Right lobe of liver (tissue), 6 donors: ENCODE data around the gene PRSS2. TPM values are rescaled to one million over a fixed set of nuclear protein-coding genes. Genes with fewer than 3 reads are reported as not detected.

Experiments
- ATAC-seq, 4 donors: fragments of 200-7000 bp; cut with Tn5 transposase; one replicate each; pipeline ENCODE4 v1.9.1; 2020; ENCODE audit warnings: mild to moderate bottlenecking in 4 of 4, moderate library complexity in 4 of 4
- DNase-seq, 3 donors: peaks; one replicate each; pipeline ENCODE4 v3.0.0-alpha.2; 2020
- H3K27ac ChIP-seq, 3 donors: fragments of 200-600 bp; one replicate each; pipeline ENCODE4 v1.8.0; 2022
- H3K27me3 ChIP-seq, 2 donors: fragments of 200-600 bp; one replicate each; pipeline ENCODE4 v1.8.0; 2022
- H3K36me3 ChIP-seq, 4 donors: fragments of 200-600 bp; sonication (generic) in 1 of 4; one replicate each; pipeline versions ENCODE4 v1.5.1 to v1.8.0; 2017 to 2022; ENCODE audit warnings: control low read depth in 1 of 4
- H3K4me1 ChIP-seq, 4 donors: fragments of 200-600 bp; sonication (generic) in 1 of 4; one replicate each; pipeline versions ENCODE4 v1.5.1 to v1.8.0; 2017 to 2022; ENCODE audit warnings: control low read depth in 1 of 4
- H3K4me3 ChIP-seq, 3 donors: fragments of 200-600 bp; one replicate each; pipeline ENCODE4 v1.8.0; 2022
- H3K9me3 ChIP-seq, 4 donors: fragments of 200-600 bp; sonication (generic) in 1 of 4; one replicate each; pipeline versions ENCODE4 v1.5.1 to v1.8.0; 2017 to 2022; ENCODE audit warnings: control low read depth in 1 of 4
- CTCF ChIP-seq, 4 donors: fragments of 200-600 bp in 3 of 4; fragments of 450-650 bp in 1 of 4; IDR thresholded peaks; one replicate each; pipeline versions ENCODE4 v1.5.1 to v1.8.0; 2016 to 2022; ENCODE audit warnings: antibody characterized with exemption in 4 of 4, mild to moderate bottlenecking in 2 of 4
- POLR2A ChIP-seq: fragments of 450-650 bp; IDR thresholded peaks from one replicate; pipeline ENCODE4 v1.6.1; 2017; ENCODE audit warnings: antibody characterized with exemption, mild to moderate bottlenecking
- WGBS: methylation state at CpG from one replicate; pipeline ENCODE4 v1.1.6; 2018; ENCODE audit warnings: low coverage, low lambda C conversion rate; ENCODE audit not compliant: insufficient coverage; ENCODE audit errors: missing lambda C conversion rate; 5-methylcytosine and 5-hydroxymethylcytosine counted together
- intact Hi-C, 2 donors: fragments of 100-400 bp; cut with DNase I; formaldehyde crosslinking; loops; one replicate each; pipeline versions ENCODE4 v1.11.2 to v1.14.1; 2022
- total RNA-seq, 6 experiments: library from RNA; depleted of rRNA in 2 of 6; stranded (reverse); fragments of >200 nt in 2 of 6; fragmentation: NEBNext Ultra II Directional in 3 of 6; extraction: Animal tissue kit (Norgen Biotek cat#: 25700) in 3 of 6; gene quantifications; one replicate each; pipeline versions ENCODE4 v1.1.0 to v1.2.4, GENCODE V29; 2016 to 2023
- donor health status: DM: no; HTN: yes; CAD: no.
- donor health status: DM: no; HTN: no; CAD: no.
- donor health status: DM: no; HTN: no; CAD: no.
- donor health status: DM: no; HTN: yes; CAD: no.
- donor health status: DM: no; HTN: yes; CAD: no.

PRSS2 gene
- total RNA-seq, 6 experiments from 2014 or later = 0.26 TPM; not detected in 5

DNA sequence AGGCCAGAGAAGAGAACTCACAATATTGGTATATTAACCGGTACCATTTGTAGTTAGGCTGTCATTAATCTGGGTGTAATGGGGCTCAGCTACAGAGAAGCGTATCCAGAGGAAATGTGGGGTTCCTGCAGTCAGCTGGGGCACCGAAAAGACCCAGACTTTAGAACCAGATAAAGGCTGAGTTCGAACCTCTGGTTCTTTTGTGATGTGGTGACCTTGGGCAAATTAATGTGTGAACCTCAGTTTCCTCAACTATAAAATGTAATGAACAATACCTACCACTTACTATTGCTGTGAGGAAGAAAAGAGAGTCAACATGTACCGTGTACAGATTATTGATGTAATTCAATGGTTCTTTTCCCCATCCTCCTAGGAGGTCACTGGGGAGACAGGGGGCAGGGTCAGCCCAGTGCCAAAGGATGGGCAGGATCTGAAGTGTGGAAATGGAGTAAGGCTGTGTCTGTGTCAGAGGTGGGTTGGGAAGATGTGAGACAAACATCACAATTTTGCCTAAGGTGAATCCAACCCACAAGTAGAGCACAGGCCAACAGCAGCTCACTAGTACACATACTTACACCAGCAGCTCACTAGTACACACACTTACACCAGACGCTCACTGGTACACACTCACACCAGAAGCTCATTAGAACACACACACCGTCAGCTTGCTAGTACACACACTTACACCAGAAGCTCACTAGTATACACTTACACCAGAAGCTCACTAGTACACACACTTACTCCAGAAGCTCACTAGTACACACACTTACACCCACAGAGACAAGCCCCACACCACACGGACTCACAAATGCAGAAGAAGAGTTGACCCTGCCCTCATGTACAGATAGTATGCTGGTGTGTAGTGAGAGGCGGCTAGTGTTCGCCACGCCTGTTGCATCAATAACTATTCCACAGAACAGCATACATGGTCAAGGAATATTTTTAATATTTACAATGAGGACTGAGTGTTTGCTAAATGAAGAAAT is 28.0 kb downstream of the PRSS2 start:
- no peak for TF ChIP-seq POLR2A
- TF ChIP-seq CTCF (IDR thresholded peaks at IDR 0.05) = no peak
- DNase-seq (no peak), ATAC-seq (no peak)
- Histone ChIP-seq H3K9me3 (no peaks in the 10 kb centered on the region), H3K27me3 (peaks cover 0 to 14% of the 10 kb centered on the region in 2 donors), H3K27ac (peak overlapping the region in 1 of 3 donors; percentile 3), H3K4me1 (peaks cover 0 to 16% (median 0%) of the 10 kb centered on the region in 4 donors), H3K4me3 (no peak overlapping the region), H3K36me3 (no peaks in the 10 kb centered on the region)
- intact Hi-C loops = no loop called here
- WGBS = 57% methylated on average over 9 of the region's 11 CpGs

- DNase-seq = no peak
- H3K27ac ChIP-seq = no peak overlapping the region
- H3K27me3 ChIP-seq = peaks cover 0 to 14% of the 10 kb centered on the region in 2 donors
- no peak for ATAC-seq
- H3K4me3 ChIP-seq = no peak overlapping the region
- intact Hi-C loops = no loop called here
- H3K4me1 ChIP-seq = peaks cover 0 to 16% (median 0%) of the 10 kb centered on the region in 4 donors
- no peaks in the 10 kb centered on the region for H3K36me3 ChIP-seq
- TF ChIP-seq CTCF (IDR thresholded peaks at IDR 0.05) = no peak
- no peak for TF ChIP-seq POLR2A
- no peaks in the 10 kb centered on the region for H3K9me3 ChIP-seq
- WGBS = 53% methylated on average over 3 of the region's 3 CpGs
These were observed 28.7 kb downstream of the PRSS2 start for GRCh38 chr7:142799437-142799835.

DNA sequence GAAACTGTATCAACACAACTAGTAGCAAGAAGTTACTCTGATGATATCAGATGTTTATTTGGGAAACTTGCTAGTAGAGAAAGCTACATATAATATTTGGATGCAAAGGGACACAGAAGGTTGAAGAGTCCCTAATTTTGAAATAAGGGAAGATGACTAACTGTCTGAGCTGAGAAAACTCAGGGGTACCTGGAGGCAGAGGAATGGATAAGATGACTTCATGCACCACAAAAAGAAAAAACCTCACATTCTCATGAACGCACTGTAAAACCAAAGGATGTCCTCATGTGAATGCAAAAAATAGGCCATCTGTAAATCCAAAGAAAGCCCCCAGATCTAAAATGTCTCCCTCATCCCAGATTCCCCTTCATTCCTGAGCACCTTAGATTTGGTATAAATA is 29.3 kb downstream of the PRSS2 start:
- Histone ChIP-seq H3K4me3 (no peak overlapping the region), H3K36me3 (no peaks in the 10 kb centered on the region), H3K27ac (no peak overlapping the region), H3K4me1 (peaks cover 0 to 16% (median 0%) of the 10 kb centered on the region in 4 donors), H3K27me3 (peaks cover 0 to 14% of the 10 kb centered on the region in 2 donors), H3K9me3 (no peaks in the 10 kb centered on the region)
- intact Hi-C loops = no loop called here
- no peak for TF ChIP-seq POLR2A
- no peak for TF ChIP-seq CTCF (IDR thresholded peaks at IDR 0.05)
- no peak for ATAC-seq
- DNase-seq = no peak
- 83% methylated on average over 1 of the region's 1 CpG for WGBS

GRCh38 chr7:142800699-142801260 is 30.0 kb downstream of the PRSS2 start:
- TF ChIP-seq CTCF (IDR thresholded peaks at IDR 0.05) (no peak), POLR2A (no peak)
- 56% methylated on average over 2 of the region's 7 CpGs for WGBS
- H3K9me3 ChIP-seq = no peaks in the 10 kb centered on the region
- DNase-seq (no peak), ATAC-seq (no peak)
- no peak overlapping the region for H3K4me3 ChIP-seq
- H3K27ac ChIP-seq = no peak overlapping the region
- H3K36me3 ChIP-seq = no peaks in the 10 kb centered on the region
- H3K4me1 ChIP-seq = peaks cover 0 to 16% (median 0%) of the 10 kb centered on the region in 4 donors
- intact Hi-C loops = no loop called here
- H3K27me3 ChIP-seq = peaks cover 0 to 14% of the 10 kb centered on the region in 2 donors
